Hippocampal formation (tissue), 2 donors: ENCODE measurements around the gene PAX6.
"Not testable (repeated sequence)": the region's sequence is repeated elsewhere in the genome, so short reads cannot be mapped to it uniquely, and the experiment has no call there.

Experiments used
- DNase-seq, 2 donors: peaks; one replicate each; lab custom pipeline; 2025; lab: John Stamatoyannopoulos, UW

PAX6 gene

GRCh38 chr11:31767685-31768084 lies 43.4 kb downstream of the PAX6 start:
- DNase-seq, result no peak

GRCh38 chr11:31767066-31767465 lies 44.1 kb downstream of the PAX6 start:
- DNase-seq, result no peak

- DNase-seq, result no peak
These were observed 46.4 kb downstream of the PAX6 start for GRCh38 chr11:31764766-31765165.

- DNase-seq, result no peak
These were observed 46.9 kb downstream of the PAX6 start for GRCh38 chr11:31764261-31764660.

GRCh38 chr11:31763296-31763695 lies 47.8 kb downstream of the PAX6 start:
- DNase-seq, result no peak

- no peak for DNase-seq
These were observed 49.5 kb downstream of the PAX6 start for GRCh38 chr11:31761636-31762035.

GRCh38 chr11:31757260-31757835 lies 53.8 kb downstream of the PAX6 start:
- DNase-seq, result no peak

GRCh38 chr11:31747581-31747980 lies 63.5 kb downstream of the PAX6 start:
- no peak for DNase-seq

GRCh38 chr11:31740731-31741368 lies 70.3 kb downstream of the PAX6 start:
- not testable (repeated sequence) for DNase-seq

GRCh38 chr11:31740131-31740530 lies 71.0 kb downstream of the PAX6 start:
- DNase-seq, result no peak
